Amniotic epithelial cell (primary cell): ENCODE results near the gene SHISA5.

Experiments used
- DNase-seq: peaks from one replicate; pipeline ENCODE4 v3.0.0-alpha.2; 2010; ENCODE audit warnings: low read depth

Gene SHISA5

DNA sequence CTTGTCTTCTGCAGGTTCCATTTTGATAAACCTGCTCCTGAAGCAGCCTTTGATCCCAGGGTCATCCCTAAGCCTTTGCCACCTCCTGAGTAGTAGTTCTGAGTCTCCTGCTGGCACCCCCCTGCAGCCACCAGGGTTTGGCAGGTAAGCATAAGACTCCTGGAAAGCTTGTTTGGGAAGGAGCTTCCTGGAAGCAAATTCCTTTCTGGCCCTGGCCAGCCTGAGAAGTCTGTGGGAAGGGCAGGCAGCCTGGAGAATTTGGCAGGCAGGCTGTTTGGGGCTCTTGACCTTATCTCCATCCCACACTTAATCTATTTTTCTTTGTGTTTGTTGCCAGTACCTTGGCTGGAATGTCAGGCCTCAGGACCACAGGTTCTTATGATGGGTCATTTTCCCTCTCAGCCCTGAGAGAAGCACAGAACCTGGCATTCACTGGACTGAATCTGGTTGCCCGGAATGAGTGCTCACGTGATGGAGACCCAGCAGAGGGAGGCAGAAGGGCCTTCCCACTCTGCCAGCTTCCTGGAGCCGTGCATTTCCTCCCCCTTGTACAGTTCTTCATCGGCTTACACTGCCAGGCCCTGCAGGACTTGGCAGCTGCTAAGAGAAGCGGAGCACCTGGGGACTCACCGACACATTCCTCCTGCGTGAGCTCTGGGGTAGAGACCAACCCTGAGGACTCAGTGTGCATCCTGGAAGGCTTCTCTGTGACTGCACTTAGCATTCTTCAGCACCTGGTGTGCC, 44.0 kb downstream of the SHISA5 start:
- no peak for DNase-seq

DNA sequence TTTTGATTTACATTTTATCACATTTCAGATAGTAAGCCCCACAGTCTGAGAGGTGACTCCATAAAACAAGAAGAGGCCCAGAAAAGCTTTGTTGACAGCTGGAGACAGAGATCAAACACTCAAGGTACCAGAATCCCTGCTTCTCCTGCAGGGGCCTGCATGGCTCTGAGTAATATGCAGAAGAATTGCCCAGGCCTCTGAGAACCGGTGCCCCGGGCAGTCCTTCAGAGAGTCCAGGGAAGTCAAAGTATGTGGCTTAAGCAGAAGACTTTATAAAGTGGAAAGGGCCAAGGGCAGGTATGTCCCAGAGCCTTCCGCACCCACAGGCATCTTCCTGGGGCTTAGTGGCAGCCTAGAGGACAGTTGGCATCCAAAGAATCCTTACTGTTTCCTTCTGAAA, 44.6 kb downstream of the SHISA5 start:
- no peak for DNase-seq

DNA sequence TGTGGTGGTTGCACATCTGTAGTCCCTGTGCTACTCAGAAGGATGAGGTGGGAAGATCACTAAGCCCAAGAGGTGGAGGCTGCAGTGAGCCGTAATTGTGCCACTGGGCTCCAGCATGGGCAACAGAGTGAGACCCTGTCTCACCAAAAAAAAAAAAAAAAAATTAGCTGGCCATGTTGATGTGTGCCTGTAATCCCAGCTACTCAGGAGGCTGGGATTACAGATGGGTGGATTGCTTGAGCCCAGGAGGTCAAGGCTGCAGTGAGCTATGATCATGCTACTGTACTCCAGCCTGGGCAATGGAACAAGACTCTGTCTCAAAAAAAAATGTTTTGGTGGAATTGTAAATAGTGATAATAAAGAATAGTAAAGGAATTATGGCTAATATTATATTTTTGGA, 47.5 kb downstream of the SHISA5 start:
- DNase-seq, result no peak

- DNase-seq, result no peak
Measured at GRCh38 chr3:48451270-48451669, 52.7 kb downstream of the SHISA5 start.

DNA sequence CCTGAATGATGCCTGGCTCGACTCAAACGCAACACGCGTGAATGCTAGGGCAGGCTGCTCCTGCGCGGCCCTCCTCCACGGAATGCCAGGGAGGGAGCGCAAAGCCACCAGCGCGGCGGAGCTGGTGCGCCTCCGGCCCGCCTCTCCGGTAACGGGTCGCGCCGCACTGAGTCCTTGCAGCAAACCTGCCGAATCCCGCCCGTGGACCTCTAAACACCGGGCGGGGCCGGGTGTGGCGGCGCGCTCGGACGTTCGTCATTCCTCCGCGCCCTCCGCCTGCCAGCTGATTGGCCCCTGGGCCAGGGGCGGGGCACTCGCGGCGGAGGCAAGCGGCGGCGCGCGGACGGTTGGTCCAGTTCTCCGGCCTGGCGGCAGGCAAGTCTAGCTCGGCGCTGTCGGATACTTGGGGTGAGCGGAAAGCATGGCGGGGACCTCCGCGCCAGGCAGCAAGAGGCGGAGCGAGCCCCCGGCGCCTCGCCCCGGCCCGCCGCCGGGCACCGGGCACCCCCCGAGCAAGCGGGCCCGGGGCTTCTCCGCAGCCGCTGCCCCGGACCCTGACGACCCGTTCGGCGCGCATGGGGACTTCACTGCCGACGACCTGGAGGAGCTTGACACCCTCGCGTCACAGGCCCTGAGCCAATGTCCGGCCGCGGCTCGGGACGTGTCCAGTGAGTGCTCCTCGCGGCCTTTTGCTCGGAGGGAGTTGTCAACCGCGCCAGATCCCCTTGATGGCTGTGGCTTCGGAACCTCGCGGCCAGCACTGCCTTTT, 57.4 kb downstream of the SHISA5 start, which contains the start of gene ATRIP:
Gene ATRIP (plus strand): TSS at position 313 of the 769 bp plus-strand sequence. CDS start 109 bp downstream, at position 422.
- DNase-seq, result peak; percentile 72

DNA sequence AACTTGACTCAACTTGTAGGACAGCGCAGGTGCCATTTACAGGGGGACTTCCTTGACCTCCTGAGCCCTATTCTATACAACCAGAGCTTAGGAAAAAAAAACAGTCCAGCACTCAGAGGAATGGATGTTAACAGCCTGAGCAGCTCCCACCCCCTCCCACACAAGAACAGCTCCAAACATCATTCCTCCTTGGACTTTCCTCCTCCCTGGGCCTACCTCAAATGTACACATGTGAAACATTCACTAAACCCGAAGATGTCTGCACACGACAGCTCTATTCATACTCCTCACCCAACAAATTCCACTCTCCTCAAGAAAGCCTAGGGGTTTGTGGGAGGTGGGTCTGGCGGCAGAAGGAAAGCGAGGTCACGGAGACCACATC, 57.9 kb downstream of the SHISA5 start:
- no peak for DNase-seq

- DNase-seq, result no peak
Measured at GRCh38 chr3:48445277-48445882, 58.6 kb downstream of the SHISA5 start.

GRCh38 chr3:48441940-48442339, 62.0 kb downstream of the SHISA5 start:
- DNase-seq, result no peak

GRCh38 chr3:48440590-48440958, 63.4 kb downstream of the SHISA5 start:
- no peak for DNase-seq

DNA sequence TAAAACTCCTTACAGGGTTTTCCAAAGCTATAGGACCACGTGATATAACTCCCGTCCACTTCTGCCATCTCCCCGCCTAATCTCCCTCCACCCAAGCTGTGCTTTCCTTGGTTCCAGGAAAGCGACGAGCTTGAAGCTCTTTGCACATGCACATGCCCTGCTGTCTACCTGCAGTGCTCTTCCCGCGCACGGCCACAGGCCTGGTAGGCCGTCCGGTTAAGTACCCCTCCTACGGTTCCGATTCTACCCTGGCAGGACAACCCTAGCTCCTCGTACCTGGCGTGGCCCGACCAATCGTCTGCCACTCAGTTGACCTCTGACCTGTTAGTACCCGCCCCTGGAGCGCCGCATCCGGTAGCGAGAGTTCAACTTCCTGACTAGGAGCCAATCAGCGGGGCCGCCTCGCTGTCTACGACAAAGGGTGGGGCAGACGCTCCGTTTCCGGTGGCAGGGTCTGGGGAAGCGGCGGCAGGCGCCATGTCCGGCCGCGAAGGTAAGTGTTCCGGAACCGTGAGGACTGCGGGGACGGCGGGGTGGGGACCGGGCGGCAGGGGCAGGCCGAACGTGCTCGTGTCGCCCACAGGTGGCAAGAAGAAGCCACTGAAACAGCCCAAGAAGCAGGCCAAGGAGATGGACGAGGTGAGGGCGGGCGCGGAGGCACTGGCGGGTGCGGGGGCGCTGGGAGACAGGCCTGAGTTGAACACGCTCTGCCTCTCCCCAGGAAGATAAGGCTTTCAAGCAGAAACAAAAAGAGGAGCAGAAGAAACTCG, 64.0 kb downstream of the SHISA5 start, which contains the start of the genes CCDC51 and TMA7:
Gene CCDC51 (minus strand): TSS at position 300 of the 770 bp plus-strand sequence. CDS start 4,991 bp downstream, outside the sequence.
Gene TMA7 (plus strand): TSS at position 438 of the 770 bp plus-strand sequence. CDS start 40 bp downstream, at position 478.
- peak; percentile 93 for DNase-seq

GRCh38 chr3:48437812-48438211, 66.2 kb downstream of the SHISA5 start:
- no peak for DNase-seq

DNA sequence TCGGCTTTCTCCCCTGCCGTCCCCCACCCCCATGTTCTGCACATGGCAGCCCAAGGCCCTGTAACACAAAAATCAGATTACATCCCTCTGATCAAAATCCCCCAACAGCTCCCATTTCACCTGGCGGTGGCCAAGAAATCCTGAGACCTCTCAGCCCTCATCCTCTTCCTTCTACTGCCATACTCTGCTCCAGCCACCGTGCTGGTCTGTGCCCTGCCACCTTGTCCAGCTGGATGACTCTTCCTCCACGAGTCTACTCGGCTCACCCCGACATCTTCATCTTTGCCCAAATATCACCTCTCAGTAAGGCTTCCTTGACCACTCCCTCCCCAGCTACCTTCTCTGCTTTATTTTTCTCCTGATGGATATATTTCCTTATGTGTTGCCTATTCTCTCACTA, 67.1 kb downstream of the SHISA5 start:
- no peak for DNase-seq

DNA sequence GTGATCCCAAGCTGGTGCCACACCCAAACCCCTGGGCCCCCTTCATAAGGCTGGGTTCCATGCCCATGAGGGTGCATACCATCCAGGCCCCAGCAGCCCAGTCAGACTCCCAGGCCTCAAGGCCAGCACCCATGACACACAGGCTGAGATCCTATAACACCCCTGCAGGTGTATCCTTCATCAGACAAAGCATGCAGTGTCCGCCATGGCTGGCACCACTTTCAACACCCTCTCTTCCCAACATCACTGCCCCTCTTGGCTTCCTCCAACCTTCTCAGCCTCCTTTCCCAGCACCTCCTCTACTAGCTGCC, 67.5 kb downstream of the SHISA5 start:
- DNase-seq, result no peak

DNA sequence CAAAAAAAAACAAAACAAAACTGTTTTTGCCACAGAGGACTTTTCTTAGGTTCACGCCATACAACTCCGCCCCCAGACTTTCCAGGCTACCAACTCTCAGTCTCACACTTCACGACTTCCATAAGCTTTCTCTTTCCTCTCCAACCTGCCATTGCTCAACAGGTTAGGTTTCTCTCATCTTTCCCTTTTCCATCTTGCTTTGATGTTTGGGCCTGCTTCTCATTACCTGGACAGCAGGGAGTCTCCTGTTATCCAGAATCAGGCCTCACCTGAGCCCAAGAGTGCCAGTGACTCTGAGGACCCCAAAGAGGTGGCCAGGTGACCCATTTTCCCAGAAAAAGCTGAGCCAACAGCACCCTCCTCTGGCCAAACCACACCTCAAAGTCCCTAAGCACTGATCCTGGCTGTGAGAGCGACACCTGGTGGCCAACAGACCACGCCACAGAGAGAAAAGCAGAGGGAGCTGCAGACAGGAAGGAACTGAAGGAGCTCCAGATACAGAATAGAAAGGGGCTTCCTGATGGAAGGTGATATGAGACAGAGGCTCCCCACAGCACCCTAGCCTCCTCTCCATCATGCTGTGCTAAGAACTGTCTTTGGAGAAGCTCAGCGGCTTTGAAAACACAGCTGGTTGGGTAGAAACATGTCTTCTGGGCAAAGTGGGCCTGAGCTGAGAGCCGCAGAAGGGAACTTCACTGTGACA, 68.0 kb downstream of the SHISA5 start:
- peak; percentile 69 for DNase-seq

DNA sequence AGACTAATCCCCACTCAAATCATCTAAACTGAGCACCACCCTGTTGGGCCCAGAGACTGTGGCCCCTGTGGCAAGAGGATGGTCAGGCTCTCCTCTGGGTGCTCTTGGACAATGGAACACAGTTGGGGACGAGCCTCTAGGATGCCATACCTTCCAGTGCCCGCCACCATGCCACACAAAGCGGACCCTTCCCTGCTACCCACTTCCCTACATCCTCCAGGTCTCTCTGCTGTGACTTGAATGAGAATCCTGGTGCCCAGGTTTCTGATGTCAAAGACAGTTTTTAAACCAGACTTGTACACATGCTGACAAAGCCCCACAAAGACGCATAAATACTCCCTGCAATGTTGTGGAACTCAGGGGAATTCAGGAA, 68.8 kb downstream of the SHISA5 start:
- DNase-seq, result no peak

GRCh38 chr3:48434591-48435222, 69.3 kb downstream of the SHISA5 start:
- DNase-seq, result no peak

GRCh38 chr3:48433472-48434118, 70.4 kb downstream of the SHISA5 start:
- peak; percentile 42 for DNase-seq

GRCh38 chr3:48432411-48433371, 71.3 kb downstream of the SHISA5 start:
- no peak for DNase-seq
